Measurements from ENCODE around the gene NKX1-2.
"Not testable (repeated sequence)": the region's sequence is repeated elsewhere in the genome, so short reads cannot be mapped to it uniquely, and the experiment has no call there.

NKX1-2 gene

GRCh38 chr10:124446830-124447750, 2.7 kb downstream of the NKX1-2 start:
- H3K4me3 ChIP-seq (ENCODE audit: low read depth, low read length), result peak overlapping the region; percentile 66
- H3K36me3 ChIP-seq (ENCODE audit: control insufficient read depth, insufficient read depth, low read length), result no peaks in the 10 kb centered on the region
- H3K4me1 ChIP-seq (ENCODE audit: control insufficient read depth, insufficient read depth, low read length), result peaks cover 16% of the 10 kb centered on the region
- no peak overlapping the region for H3K9ac ChIP-seq (ENCODE audit: low read depth, low read length)
- no peaks in the 10 kb centered on the region for H3K9me3 ChIP-seq (ENCODE audit: control insufficient read depth, insufficient read depth, low read length)
- peaks cover 55% of the 10 kb centered on the region for H3K27me3 ChIP-seq (ENCODE audit: control insufficient read depth, insufficient read depth, low read length)

GRCh38 chr10:124441694-124442093, 8.1 kb downstream of the NKX1-2 start:
- not testable (repeated sequence) for H3K9ac ChIP-seq (ENCODE audit: low read depth, low read length); H3K4me1 ChIP-seq (ENCODE audit: control insufficient read depth, insufficient read depth, low read length); H3K4me3 ChIP-seq (ENCODE audit: low read depth, low read length); H3K9me3 ChIP-seq (ENCODE audit: control insufficient read depth, insufficient read depth, low read length); H3K36me3 ChIP-seq (ENCODE audit: control insufficient read depth, insufficient read depth, low read length)
- H3K27me3 ChIP-seq (ENCODE audit: control insufficient read depth, insufficient read depth, low read length), result peaks cover 21% of the 10 kb centered on the region

- no peak overlapping the region for H3K9ac ChIP-seq (ENCODE audit: low read depth, low read length)
Measured at GRCh38 chr10:124436191-124436638, 13.6 kb downstream of the NKX1-2 start.

GRCh38 chr10:124435683-124436082, 14.2 kb downstream of the NKX1-2 start:
- H3K27me3 ChIP-seq (ENCODE audit: control insufficient read depth, insufficient read depth, low read length); H3K4me1 ChIP-seq (ENCODE audit: control insufficient read depth, insufficient read depth, low read length); H3K9ac ChIP-seq (ENCODE audit: low read depth, low read length); H3K36me3 ChIP-seq (ENCODE audit: control insufficient read depth, insufficient read depth, low read length); H3K9me3 ChIP-seq (ENCODE audit: control insufficient read depth, insufficient read depth, low read length); H3K4me3 ChIP-seq (ENCODE audit: low read depth, low read length): not testable (repeated sequence)

More at GRCh38 chr10:124436191-124436638, 13.6 kb downstream of the NKX1-2 start:
- H3K4me3 ChIP-seq (ENCODE audit: low read depth, low read length), result no peak overlapping the region
- H3K4me1 ChIP-seq (ENCODE audit: control insufficient read depth, insufficient read depth, low read length), result no peaks in the 10 kb centered on the region
- no peaks in the 10 kb centered on the region for H3K9me3 ChIP-seq (ENCODE audit: control insufficient read depth, insufficient read depth, low read length)
- H3K36me3 ChIP-seq (ENCODE audit: control insufficient read depth, insufficient read depth, low read length), result no peaks in the 10 kb centered on the region
- H3K27me3 ChIP-seq (ENCODE audit: control insufficient read depth, insufficient read depth, low read length), result no peaks in the 10 kb centered on the region

- Histone ChIP-seq H3K27me3 (ENCODE audit: control insufficient read depth, insufficient read depth, low read length) (no peaks in the 10 kb centered on the region), H3K9ac (ENCODE audit: low read depth, low read length) (no peak overlapping the region), H3K9me3 (ENCODE audit: control insufficient read depth, insufficient read depth, low read length) (no peaks in the 10 kb centered on the region), H3K4me1 (ENCODE audit: control insufficient read depth, insufficient read depth, low read length) (no peaks in the 10 kb centered on the region), H3K36me3 (ENCODE audit: control insufficient read depth, insufficient read depth, low read length) (no peaks in the 10 kb centered on the region), H3K4me3 (ENCODE audit: low read depth, low read length) (no peak overlapping the region)
Measured at GRCh38 chr10:124433461-124433860, 16.4 kb downstream of the NKX1-2 start.

- no peak overlapping the region for H3K9ac ChIP-seq (ENCODE audit: low read depth, low read length)
- H3K36me3 ChIP-seq (ENCODE audit: control insufficient read depth, insufficient read depth, low read length), result no peaks in the 10 kb centered on the region
- no peak overlapping the region for H3K4me3 ChIP-seq (ENCODE audit: low read depth, low read length)
- H3K4me1 ChIP-seq (ENCODE audit: control insufficient read depth, insufficient read depth, low read length), result no peaks in the 10 kb centered on the region
- H3K9me3 ChIP-seq (ENCODE audit: control insufficient read depth, insufficient read depth, low read length), result no peaks in the 10 kb centered on the region
- no peaks in the 10 kb centered on the region for H3K27me3 ChIP-seq (ENCODE audit: control insufficient read depth, insufficient read depth, low read length)
Measured at GRCh38 chr10:124430077-124430476, 19.8 kb downstream of the NKX1-2 start.

GRCh38 chr10:124429576-124429975, 20.3 kb downstream of the NKX1-2 start:
- no peaks in the 10 kb centered on the region for H3K9me3 ChIP-seq (ENCODE audit: control insufficient read depth, insufficient read depth, low read length)
- H3K4me3 ChIP-seq (ENCODE audit: low read depth, low read length), result no peak overlapping the region
- H3K9ac ChIP-seq (ENCODE audit: low read depth, low read length), result no peak overlapping the region
- H3K27me3 ChIP-seq (ENCODE audit: control insufficient read depth, insufficient read depth, low read length), result no peaks in the 10 kb centered on the region
- H3K36me3 ChIP-seq (ENCODE audit: control insufficient read depth, insufficient read depth, low read length), result no peaks in the 10 kb centered on the region
- no peaks in the 10 kb centered on the region for H3K4me1 ChIP-seq (ENCODE audit: control insufficient read depth, insufficient read depth, low read length)

GRCh38 chr10:124428207-124428777, 21.5 kb downstream of the NKX1-2 start:
- Histone ChIP-seq H3K27me3 (ENCODE audit: control insufficient read depth, insufficient read depth, low read length) (no peaks in the 10 kb centered on the region), H3K36me3 (ENCODE audit: control insufficient read depth, insufficient read depth, low read length) (no peaks in the 10 kb centered on the region), H3K9me3 (ENCODE audit: control insufficient read depth, insufficient read depth, low read length) (no peaks in the 10 kb centered on the region), H3K9ac (ENCODE audit: low read depth, low read length) (no peak overlapping the region), H3K4me3 (ENCODE audit: low read depth, low read length) (no peak overlapping the region), H3K4me1 (ENCODE audit: control insufficient read depth, insufficient read depth, low read length) (no peaks in the 10 kb centered on the region)

- H3K27me3 ChIP-seq (ENCODE audit: control insufficient read depth, insufficient read depth, low read length), result peaks cover 13% of the 10 kb centered on the region
- H3K4me1 ChIP-seq (ENCODE audit: control insufficient read depth, insufficient read depth, low read length), result no peaks in the 10 kb centered on the region
- no peak overlapping the region for H3K4me3 ChIP-seq (ENCODE audit: low read depth, low read length)
- no peak overlapping the region for H3K9ac ChIP-seq (ENCODE audit: low read depth, low read length)
- H3K9me3 ChIP-seq (ENCODE audit: control insufficient read depth, insufficient read depth, low read length), result no peaks in the 10 kb centered on the region
- H3K36me3 ChIP-seq (ENCODE audit: control insufficient read depth, insufficient read depth, low read length), result no peaks in the 10 kb centered on the region
Measured at GRCh38 chr10:124425227-124425962, 24.4 kb downstream of the NKX1-2 start.

GRCh38 chr10:124423813-124424212, 26.0 kb downstream of the NKX1-2 start:
- no peak overlapping the region for H3K9ac ChIP-seq (ENCODE audit: low read depth, low read length)
- H3K4me3 ChIP-seq (ENCODE audit: low read depth, low read length), result no peak overlapping the region
- H3K27me3 ChIP-seq (ENCODE audit: control insufficient read depth, insufficient read depth, low read length), result peaks cover 17% of the 10 kb centered on the region
- no peaks in the 10 kb centered on the region for H3K36me3 ChIP-seq (ENCODE audit: control insufficient read depth, insufficient read depth, low read length)
- no peaks in the 10 kb centered on the region for H3K4me1 ChIP-seq (ENCODE audit: control insufficient read depth, insufficient read depth, low read length)
- no peaks in the 10 kb centered on the region for H3K9me3 ChIP-seq (ENCODE audit: control insufficient read depth, insufficient read depth, low read length)

GRCh38 chr10:124422742-124423141, 27.1 kb downstream of the NKX1-2 start:
- Histone ChIP-seq H3K9ac (ENCODE audit: low read depth, low read length) (no peak overlapping the region), H3K36me3 (ENCODE audit: control insufficient read depth, insufficient read depth, low read length) (no peaks in the 10 kb centered on the region), H3K27me3 (ENCODE audit: control insufficient read depth, insufficient read depth, low read length) (peaks cover 17% of the 10 kb centered on the region), H3K4me3 (ENCODE audit: low read depth, low read length) (no peak overlapping the region), H3K9me3 (ENCODE audit: control insufficient read depth, insufficient read depth, low read length) (no peaks in the 10 kb centered on the region), H3K4me1 (ENCODE audit: control insufficient read depth, insufficient read depth, low read length) (no peaks in the 10 kb centered on the region)
